ENCODE data around the gene LDLRAP1.

The LDLRAP1 gene

GRCh38 chr1:25609921-25610320 is 66.5 kb downstream of the LDLRAP1 start:
- DNase-seq = no peak

GRCh38 chr1:25610822-25611630 is 67.6 kb downstream of the LDLRAP1 start:
- DNase-seq = no peak

DNA sequence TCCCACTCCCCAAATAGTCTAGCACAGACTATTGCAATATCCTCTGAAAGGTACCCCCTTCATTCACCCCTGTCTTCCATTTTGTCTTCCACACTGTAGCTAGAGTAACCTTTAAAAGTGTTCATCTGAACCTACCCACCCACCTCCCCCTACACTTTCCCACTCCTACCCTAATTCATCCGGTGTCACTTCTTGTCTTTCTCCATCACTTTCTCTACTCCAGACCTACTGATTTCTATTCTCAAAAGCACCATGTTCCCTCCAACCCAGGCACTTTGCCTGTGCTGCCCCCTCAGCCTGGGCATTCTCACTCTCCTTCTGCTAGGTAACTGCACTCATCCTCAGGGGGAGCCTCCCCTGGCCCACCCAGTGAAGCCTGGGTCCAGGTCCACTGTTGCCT is 68.4 kb downstream of the LDLRAP1 start:
- DNase-seq = no peak

DNA sequence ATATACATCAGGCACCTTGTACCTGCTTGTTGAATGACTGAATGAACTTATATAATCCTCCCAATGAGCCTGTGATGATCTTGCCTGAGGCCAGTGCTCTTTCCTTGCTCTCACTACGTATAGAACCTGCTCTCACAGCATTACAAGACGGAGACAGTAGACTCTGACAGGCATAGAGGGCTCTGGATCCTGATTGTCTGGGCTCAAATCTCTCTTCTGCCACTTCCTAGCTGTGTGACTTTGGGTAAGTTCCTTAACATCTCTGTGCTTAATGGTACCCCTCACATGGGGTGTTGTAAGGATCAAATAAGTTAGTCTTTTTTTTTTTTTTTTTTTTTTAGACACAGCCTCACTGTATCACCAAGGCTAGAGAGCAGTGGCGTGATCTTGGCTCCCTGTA is 69.0 kb downstream of the LDLRAP1 start:
- DNase-seq = no peak

DNA sequence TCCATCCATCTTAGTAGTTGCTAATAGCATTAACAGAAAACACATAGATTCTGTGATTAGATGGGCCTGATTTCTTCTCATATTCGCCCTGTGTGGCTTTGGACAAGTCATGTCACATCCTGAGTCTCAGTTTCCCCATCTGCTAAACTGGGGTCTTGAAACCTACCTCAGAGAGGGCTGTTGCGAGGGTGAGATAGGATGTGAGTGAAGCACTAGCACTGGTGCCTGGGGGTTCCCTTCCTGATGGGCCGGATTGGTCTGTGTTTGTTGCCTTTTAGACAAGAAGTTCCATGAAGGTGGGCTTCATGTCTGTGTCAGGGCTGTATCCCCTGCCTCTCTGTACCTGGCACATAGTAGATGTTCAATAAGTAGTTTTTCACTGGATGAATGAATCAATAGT is 69.7 kb downstream of the LDLRAP1 start:
- DNase-seq = no peak

GRCh38 chr1:25614501-25615171 is 71.2 kb downstream of the LDLRAP1 start:
- no peak for DNase-seq

GRCh38 chr1:25615172-25615541 is 71.8 kb downstream of the LDLRAP1 start:
- no peak for DNase-seq

- DNase-seq = no peak
Observed at GRCh38 chr1:25615563-25616094, 72.2 kb downstream of the LDLRAP1 start.

DNA sequence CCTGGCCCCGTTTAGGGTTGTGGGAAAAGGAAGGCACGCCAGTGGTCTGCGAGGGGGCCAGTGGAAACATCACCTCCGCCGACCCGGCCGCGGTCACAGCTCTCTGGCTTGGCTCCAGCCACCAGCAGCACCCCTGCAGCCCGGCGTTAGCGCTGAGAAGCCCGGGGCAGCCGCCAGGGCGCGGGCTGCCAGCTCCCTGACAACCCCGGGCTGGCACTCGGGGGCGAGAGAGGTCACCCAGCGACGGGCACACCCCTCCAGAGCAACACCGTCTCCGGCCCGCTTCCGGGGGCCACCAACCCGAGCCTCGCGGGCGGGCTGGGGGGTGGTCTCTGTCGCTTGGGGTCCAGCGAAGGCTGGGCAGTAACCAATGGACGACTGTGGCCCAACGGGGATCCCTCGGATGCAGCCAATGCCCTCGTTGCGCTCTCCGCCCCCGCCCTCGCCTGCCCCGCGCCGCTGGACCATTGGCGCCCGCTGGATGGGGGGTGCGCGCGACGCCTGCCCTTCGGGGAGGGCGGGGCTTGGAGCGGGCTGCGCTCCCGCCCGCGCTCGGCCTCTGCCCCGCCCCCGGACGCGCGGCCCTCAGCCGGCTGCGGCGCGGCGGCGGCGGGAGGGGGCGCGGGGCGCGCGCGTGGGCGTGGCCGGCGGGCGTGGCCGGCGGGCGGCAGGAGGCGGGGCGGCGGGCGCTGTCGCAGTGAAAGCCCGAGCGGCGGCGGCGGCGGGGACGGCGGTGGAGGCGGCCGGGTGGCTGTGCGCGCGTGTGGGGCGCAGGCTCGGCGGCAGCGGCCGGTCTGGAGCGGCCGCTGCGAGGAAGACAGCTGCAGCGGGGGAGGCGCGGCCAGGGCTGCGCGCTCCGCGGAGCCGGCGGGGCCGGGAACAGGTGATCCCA is 72.9 kb downstream of the LDLRAP1 start, which contains the start of gene MAN1C1:
Gene MAN1C1 (plus strand): TSS at position 697 of the 892 bp plus-strand sequence. CDS start 1,007 bp downstream, outside the sequence.
- DNase-seq = peak; percentile 75 to 77

- DNase-seq = peak; percentile 24 to 29
Observed at GRCh38 chr1:25616987-25617624, 73.7 kb downstream of the LDLRAP1 start.

DNA sequence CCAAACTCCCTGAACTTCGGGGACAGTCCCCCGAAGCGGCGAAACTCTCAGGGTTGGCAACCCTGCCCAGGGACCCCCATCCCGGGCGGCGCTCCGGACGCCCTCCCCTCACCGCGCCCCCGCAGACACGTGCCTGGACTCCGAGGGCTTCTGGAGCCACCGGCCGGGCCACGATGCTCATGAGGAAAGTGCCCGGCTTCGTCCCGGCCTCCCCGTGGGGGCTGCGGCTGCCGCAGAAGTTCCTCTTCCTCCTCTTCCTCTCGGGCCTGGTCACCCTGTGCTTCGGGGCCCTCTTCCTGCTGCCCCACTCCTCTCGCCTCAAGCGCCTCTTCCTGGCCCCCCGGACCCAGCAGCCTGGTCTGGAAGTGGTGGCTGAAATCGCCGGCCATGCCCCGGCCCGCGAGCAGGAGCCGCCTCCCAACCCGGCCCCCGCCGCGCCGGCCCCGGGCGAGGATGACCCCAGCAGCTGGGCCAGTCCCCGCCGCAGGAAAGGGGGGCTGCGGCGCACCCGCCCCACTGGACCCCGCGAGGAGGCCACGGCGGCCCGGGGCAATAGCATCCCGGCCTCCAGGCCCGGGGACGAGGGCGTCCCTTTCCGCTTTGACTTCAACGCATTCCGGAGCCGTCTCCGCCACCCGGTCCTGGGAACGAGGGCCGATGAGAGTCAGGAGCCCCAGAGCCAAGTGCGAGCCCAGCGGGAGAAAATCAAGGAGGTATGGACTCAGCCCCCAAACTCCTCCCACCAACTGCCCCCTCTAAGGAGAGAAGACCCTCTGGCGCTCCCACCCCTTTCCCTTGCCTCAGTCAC is 74.4 kb downstream of the LDLRAP1 start:
- DNase-seq = no peak

GRCh38 chr1:25618433-25618808 is 75.0 kb downstream of the LDLRAP1 start:
- DNase-seq = no peak
